DOHH2 (cell line): Measurements from ENCODE around the gene CCDC158.

ENCODE experiments used
- H3F3A ChIP-seq: fragments of 200-600 bp; sonication (generic), shearing (Covaris generic); 2 replicates; pipeline ENCODE4 v1.6.0; 2016; ENCODE audit warnings: antibody characterized with exemption, mild to moderate bottlenecking; ENCODE audit not compliant: control insufficient read depth, insufficient read depth
- H3K27ac ChIP-seq: fragments of 200-600 bp; sonication (generic); 2 replicates; pipeline ENCODE4 v1.5.1; 2014; ENCODE audit warnings: low read depth, mild to moderate bottlenecking, low read length, moderate library complexity
- H3K27me3 ChIP-seq: fragments of 200-600 bp; sonication (generic); 2 replicates; pipeline ENCODE4 v1.6.1; 2014; ENCODE audit warnings: mild to moderate bottlenecking, low read length, mixed read lengths; ENCODE audit not compliant: control insufficient read depth
- H3K36me3 ChIP-seq: fragments of 200-600 bp; sonication (generic); 2 replicates; pipeline ENCODE4 v1.6.1; 2014; ENCODE audit warnings: mild to moderate bottlenecking, low read length, moderate library complexity, mixed read lengths; ENCODE audit not compliant: control insufficient read depth
- H3K4me1 ChIP-seq: fragments of 200-600 bp; sonication (generic); 2 replicates; pipeline ENCODE4 v1.6.1; 2014; ENCODE audit warnings: mild to moderate bottlenecking, low read length, mixed read lengths; ENCODE audit not compliant: control insufficient read depth
- H3K4me2 ChIP-seq: fragments of 200-600 bp; sonication (generic); 2 replicates; pipeline ENCODE4 v1.6.0; 2014; ENCODE audit warnings: mild to moderate bottlenecking, low read length, moderate library complexity
- H3K4me3 ChIP-seq: fragments of 200-600 bp; sonication (generic); 2 replicates; pipeline ENCODE4 v1.5.1; 2014; ENCODE audit warnings: mild to moderate bottlenecking, low read length, mixed read lengths
- H3K79me2 ChIP-seq: fragments of 200-600 bp; sonication (generic); 2 replicates; pipeline ENCODE4 v1.6.1; 2014; ENCODE audit warnings: mild to moderate bottlenecking, low read length, mixed read lengths; ENCODE audit not compliant: control insufficient read depth
- H3K9me2 ChIP-seq: fragments of 200-600 bp; sonication (generic); replicated peaks from 2 replicates; pipeline ENCODE4 v1.6.1; 2014; ENCODE audit warnings: mild to moderate bottlenecking, low read length, mixed read lengths; ENCODE audit not compliant: control insufficient read depth
- H3K9me3 ChIP-seq: fragments of 200-600 bp; sonication (generic); 2 replicates; pipeline ENCODE4 v1.6.1; 2014; ENCODE audit warnings: antibody characterized with exemption, low read length, mixed read lengths; ENCODE audit not compliant: control insufficient read depth, insufficient read depth
- H4K20me1 ChIP-seq: fragments of 200-600 bp; sonication (generic); 2 replicates; pipeline ENCODE4 v1.6.0; 2014; ENCODE audit warnings: low read depth, mild to moderate bottlenecking, antibody characterized with exemption, low read length, moderate library complexity; ENCODE audit not compliant: control insufficient read depth, insufficient read depth
- EZH2phosphoT487 ChIP-seq: fragments of 200-600 bp; sonication (generic); IDR thresholded peaks from 2 replicates; pipeline ENCODE4 v1.6.1; 2017; ENCODE audit warnings: borderline replicate concordance, mild to moderate bottlenecking, antibody characterized with exemption, low read length, moderate library complexity, mixed read lengths
- TF ChIP-seq, protein P1 (sequence below): fragments of 200-600 bp; sonication (generic); IDR thresholded peaks from one replicate; pipeline ENCODE4 v1.5.1; 2014; ENCODE audit warnings: antibody characterized with exemption, mild to moderate bottlenecking, low read depth, low read length; ENCODE audit not compliant: poor library complexity, severe bottlenecking

The CCDC158 gene

DNA sequence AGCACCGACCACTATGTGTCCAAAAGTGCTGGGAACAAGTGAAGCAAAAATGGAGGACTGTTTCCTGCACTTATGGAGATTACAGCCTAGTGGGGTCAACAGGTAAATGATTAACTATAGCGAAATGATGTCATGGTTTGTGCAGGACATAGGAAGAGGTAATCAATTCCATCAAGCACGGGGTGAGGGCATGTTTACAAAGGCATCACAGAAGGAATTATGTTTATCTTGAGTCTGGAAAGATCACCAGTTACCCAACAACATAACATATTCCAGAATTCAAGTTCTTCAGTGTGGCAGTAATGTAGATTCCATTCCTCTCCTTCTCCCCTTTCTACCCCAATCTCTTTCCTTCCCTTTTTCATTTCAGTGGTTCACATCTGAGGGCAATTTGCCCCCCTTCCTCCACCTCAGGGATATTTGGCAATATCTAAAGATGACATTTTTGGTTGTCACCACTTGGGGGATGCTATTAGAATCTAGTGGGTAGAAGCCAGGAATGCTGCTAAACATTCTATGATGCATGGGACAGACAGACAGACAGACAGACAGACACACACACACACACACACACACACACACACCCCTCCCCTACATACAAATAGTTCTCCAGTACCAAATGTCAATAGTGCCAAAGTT lies 145.3 kb downstream of the CCDC158 start:
- Histone ChIP-seq H4K20me1 (no peaks in the 10 kb centered on the region), H3K36me3 (no peaks in the 10 kb centered on the region), H3K4me1 (no peaks in the 10 kb centered on the region), H3K4me2 (no peak overlapping the region), H3K27me3 (0 out of 2 replicates have a peak, but pooled peaks cover 3% of the 10 kb centered on the region), H3F3A (no peaks in the 10 kb centered on the region), H3K79me2 (no peaks in the 10 kb centered on the region), H3K4me3 (no peak overlapping the region), H3K9me3 (no peaks in the 10 kb centered on the region), H3K9me2 (no peaks in the 10 kb centered on the region), H3K27ac (no peak overlapping the region)
- TF ChIP-seq, protein P1, sequence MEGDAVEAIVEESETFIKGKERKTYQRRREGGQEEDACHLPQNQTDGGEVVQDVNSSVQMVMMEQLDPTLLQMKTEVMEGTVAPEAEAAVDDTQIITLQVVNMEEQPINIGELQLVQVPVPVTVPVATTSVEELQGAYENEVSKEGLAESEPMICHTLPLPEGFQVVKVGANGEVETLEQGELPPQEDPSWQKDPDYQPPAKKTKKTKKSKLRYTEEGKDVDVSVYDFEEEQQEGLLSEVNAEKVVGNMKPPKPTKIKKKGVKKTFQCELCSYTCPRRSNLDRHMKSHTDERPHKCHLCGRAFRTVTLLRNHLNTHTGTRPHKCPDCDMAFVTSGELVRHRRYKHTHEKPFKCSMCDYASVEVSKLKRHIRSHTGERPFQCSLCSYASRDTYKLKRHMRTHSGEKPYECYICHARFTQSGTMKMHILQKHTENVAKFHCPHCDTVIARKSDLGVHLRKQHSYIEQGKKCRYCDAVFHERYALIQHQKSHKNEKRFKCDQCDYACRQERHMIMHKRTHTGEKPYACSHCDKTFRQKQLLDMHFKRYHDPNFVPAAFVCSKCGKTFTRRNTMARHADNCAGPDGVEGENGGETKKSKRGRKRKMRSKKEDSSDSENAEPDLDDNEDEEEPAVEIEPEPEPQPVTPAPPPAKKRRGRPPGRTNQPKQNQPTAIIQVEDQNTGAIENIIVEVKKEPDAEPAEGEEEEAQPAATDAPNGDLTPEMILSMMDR: no peak
- TF ChIP-seq EZH2phosphoT487: no peak

DNA sequence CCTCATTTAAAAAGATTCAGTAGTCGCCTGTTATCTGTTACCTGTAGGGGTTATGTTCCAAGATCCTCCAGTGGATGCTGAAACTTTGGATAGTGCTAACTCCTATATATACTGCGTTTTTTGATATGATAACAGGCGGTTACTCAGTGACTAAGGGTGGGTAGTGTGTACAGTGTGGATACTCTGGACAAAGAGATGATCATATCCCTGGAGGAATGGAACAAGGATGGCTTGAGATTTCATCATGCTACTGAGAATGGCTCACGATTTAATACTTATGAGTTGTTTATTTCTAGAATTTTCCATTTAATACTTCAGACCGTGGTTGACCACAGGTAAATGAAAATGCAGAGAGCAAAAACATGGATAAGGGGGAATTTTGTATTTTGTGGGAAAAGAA lies 147.9 kb downstream of the CCDC158 start:
- H3K36me3 ChIP-seq: no peaks in the 10 kb centered on the region
- H3K4me3 ChIP-seq: no peak overlapping the region
- H3K9me3 ChIP-seq: no peaks in the 10 kb centered on the region
- no peaks in the 10 kb centered on the region for H3F3A ChIP-seq
- 0 out of 2 replicates have a peak, but pooled peaks cover 3% of the 10 kb centered on the region for H3K27me3 ChIP-seq
- TF ChIP-seq, protein P1: no peak
- no peak for TF ChIP-seq EZH2phosphoT487
- no peak overlapping the region for H3K27ac ChIP-seq
- no peaks in the 10 kb centered on the region for H3K79me2 ChIP-seq
- H3K4me2 ChIP-seq: no peak overlapping the region
- H4K20me1 ChIP-seq: no peaks in the 10 kb centered on the region
- H3K9me2 ChIP-seq: no peaks in the 10 kb centered on the region
- H3K4me1 ChIP-seq: no peaks in the 10 kb centered on the region

DNA sequence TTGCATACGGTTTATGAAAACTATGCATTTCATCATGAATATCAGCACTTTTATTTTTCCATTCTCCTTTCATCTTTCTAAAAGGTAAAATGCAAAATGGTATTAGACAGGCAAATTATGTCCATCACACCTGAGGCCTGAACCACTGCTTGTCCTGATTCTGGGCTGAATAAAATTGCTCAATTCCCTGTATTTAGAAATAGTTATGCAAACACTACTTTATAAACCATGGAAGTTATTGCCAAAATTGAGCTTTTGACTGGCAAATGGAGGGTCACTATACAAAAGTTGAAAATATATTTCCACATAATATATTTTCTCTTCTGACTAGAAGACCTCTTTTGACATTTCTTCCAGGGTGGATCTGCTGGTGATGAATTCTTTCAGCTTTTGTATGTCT lies 148.4 kb downstream of the CCDC158 start:
- Histone ChIP-seq H3F3A (no peaks in the 10 kb centered on the region), H3K36me3 (no peaks in the 10 kb centered on the region), H3K27me3 (0 out of 2 replicates have a peak, but pooled peaks cover 3% of the 10 kb centered on the region), H3K4me3 (no peak overlapping the region), H3K9me2 (no peaks in the 10 kb centered on the region), H3K27ac (no peak overlapping the region), H3K4me1 (no peaks in the 10 kb centered on the region), H4K20me1 (no peaks in the 10 kb centered on the region), H3K79me2 (no peaks in the 10 kb centered on the region), H3K4me2 (no peak overlapping the region), H3K9me3 (no peaks in the 10 kb centered on the region)
- TF ChIP-seq EZH2phosphoT487: no peak
- TF ChIP-seq, protein P1: no peak
